ENCODE measurements around the gene PUS3. TPM values are rescaled to one million over a fixed set of nuclear protein-coding genes. Genes with fewer than 3 reads are reported as not detected.
"Not testable (repeated sequence)": the region's sequence is repeated elsewhere in the genome, so short reads cannot be mapped to it uniquely, and the experiment has no call there.

PUS3 gene
- total RNA-seq, 6 experiments from 2014 or later = 7.5 to 13.6 (median 10.3) TPM

- no peaks in the 10 kb centered on the region for H3K4me1 Mint-ChIP-seq (ENCODE audit: low read depth)
- no peak overlapping the region for H3K27ac Mint-ChIP-seq
- no peaks in the 10 kb centered on the region for H3K9me3 Mint-ChIP-seq
- DNase-seq = peak; percentile 44
- H3K36me3 Mint-ChIP-seq (ENCODE audit: low read depth) = no peaks in the 10 kb centered on the region
- H3K27me3 Mint-ChIP-seq (ENCODE audit: insufficient read depth) = peaks cover 46% of the 10 kb centered on the region
- no peak overlapping the region for H3K4me3 Mint-ChIP-seq
- peak; percentile 84 for TF ChIP-seq CTCF (IDR thresholded peaks at IDR 0.05)
These were observed 20.1 kb upstream of the PUS3 start for GRCh38 chr11:125923012-125923579.

- peaks cover 49% of the 10 kb centered on the region for H3K27me3 Mint-ChIP-seq (ENCODE audit: insufficient read depth)
- H3K4me1 Mint-ChIP-seq (ENCODE audit: low read depth) = no peaks in the 10 kb centered on the region
- H3K36me3 Mint-ChIP-seq (ENCODE audit: low read depth) = no peaks in the 10 kb centered on the region
- H3K9me3 Mint-ChIP-seq = no peaks in the 10 kb centered on the region
- DNase-seq = no peak
- no peak overlapping the region for H3K27ac Mint-ChIP-seq
- no peak overlapping the region for H3K4me3 Mint-ChIP-seq
- TF ChIP-seq CTCF (IDR thresholded peaks at IDR 0.05) = no peak
These were observed 19.1 kb upstream of the PUS3 start for GRCh38 chr11:125922156-125922555.

GRCh38 chr11:125921042-125921441, 18.0 kb upstream of the PUS3 start:
- no peaks in the 10 kb centered on the region for H3K9me3 Mint-ChIP-seq
- no peak for DNase-seq
- H3K27ac Mint-ChIP-seq = no peak overlapping the region
- no peaks in the 10 kb centered on the region for H3K36me3 Mint-ChIP-seq (ENCODE audit: low read depth)
- peaks cover 49% of the 10 kb centered on the region for H3K27me3 Mint-ChIP-seq (ENCODE audit: insufficient read depth)
- H3K4me3 Mint-ChIP-seq = no peak overlapping the region
- H3K4me1 Mint-ChIP-seq (ENCODE audit: low read depth) = no peaks in the 10 kb centered on the region
- no peak for TF ChIP-seq CTCF (IDR thresholded peaks at IDR 0.05)

- H3K27ac Mint-ChIP-seq = no peak overlapping the region
- no peaks in the 10 kb centered on the region for H3K9me3 Mint-ChIP-seq
- H3K4me3 Mint-ChIP-seq = no peak overlapping the region
- DNase-seq = no peak
- TF ChIP-seq CTCF (IDR thresholded peaks at IDR 0.05) = peak; percentile 39
- H3K27me3 Mint-ChIP-seq (ENCODE audit: insufficient read depth) = peaks cover 38% of the 10 kb centered on the region
- no peaks in the 10 kb centered on the region for H3K4me1 Mint-ChIP-seq (ENCODE audit: low read depth)
- H3K36me3 Mint-ChIP-seq (ENCODE audit: low read depth) = no peaks in the 10 kb centered on the region
These were observed 15.3 kb upstream of the PUS3 start for GRCh38 chr11:125918140-125918840.

GRCh38 chr11:125916683-125917347, 13.8 kb upstream of the PUS3 start:
- Mint-ChIP-seq H3K9me3 (no peaks in the 10 kb centered on the region), H3K27me3 (ENCODE audit: insufficient read depth) (peaks cover 35% of the 10 kb centered on the region), H3K27ac (no peak overlapping the region), H3K36me3 (ENCODE audit: low read depth) (no peaks in the 10 kb centered on the region), H3K4me1 (ENCODE audit: low read depth) (no peaks in the 10 kb centered on the region), H3K4me3 (no peak overlapping the region)
- no peak for TF ChIP-seq CTCF (IDR thresholded peaks at IDR 0.05)
- no peak for DNase-seq

GRCh38 chr11:125914601-125915000, 11.6 kb upstream of the PUS3 start:
- H3K36me3 Mint-ChIP-seq (ENCODE audit: low read depth); H3K4me3 Mint-ChIP-seq; H3K4me1 Mint-ChIP-seq (ENCODE audit: low read depth); H3K27ac Mint-ChIP-seq; H3K9me3 Mint-ChIP-seq; DNase-seq: not testable (repeated sequence)
- H3K27me3 Mint-ChIP-seq (ENCODE audit: insufficient read depth) = peaks cover 30% of the 10 kb centered on the region
